Heart right ventricle (tissue), 16 donors: Measurements from ENCODE around the gene ZNF625. TPM values are rescaled to one million over a fixed set of nuclear protein-coding genes. Genes with fewer than 3 reads are reported as not detected.

Source experiments
- ATAC-seq, 8 donors: fragments of 200-7000 bp; cut with Tn5 transposase; one replicate each; pipeline ENCODE4 v1.9.1; 2020; ENCODE audit warnings: mild to moderate bottlenecking in 8 of 8, moderate library complexity in 8 of 8, moderate number of reproducible peaks in 1 of 8
- DNase-seq, 2 donors: peaks; one replicate each; pipeline ENCODE4 v3.0.0-alpha.2; 2020
- H3K27ac ChIP-seq, 10 donors: fragments of 200-600 bp; sonication (generic) in 2 of 10; one replicate each; pipeline versions ENCODE4 v1.5.0 to v1.8.0; 2020 to 2022; ENCODE audit warnings: mild to moderate bottlenecking in 3 of 10
- H3K27me3 ChIP-seq, 7 donors: fragments of 200-600 bp; one replicate each; pipeline ENCODE4 v1.8.0; 2021 to 2022; ENCODE audit warnings: mild to moderate bottlenecking in 2 of 7
- H3K36me3 ChIP-seq, 9 donors: fragments of 200-600 bp; sonication (generic) in 1 of 9; one replicate each; pipeline versions ENCODE4 v1.5.0 to v1.8.0; 2020 to 2022; ENCODE audit warnings: mild to moderate bottlenecking in 2 of 9
- H3K4me1 ChIP-seq, 9 donors: fragments of 200-600 bp; sonication (generic) in 1 of 9; one replicate each; pipeline versions ENCODE4 v1.5.0 to v1.8.0; 2020 to 2022; ENCODE audit warnings: mild to moderate bottlenecking in 4 of 9
- H3K4me3 ChIP-seq, 10 donors: fragments of 200-600 bp; sonication (generic) in 2 of 10; one replicate each; pipeline versions ENCODE4 v1.5.0 to v1.8.0; 2020 to 2022; ENCODE audit warnings: mild to moderate bottlenecking in 7 of 10, moderate library complexity in 2 of 10
- H3K9me3 ChIP-seq, 11 donors: fragments of 200-600 bp in 10 of 11; sonication (generic) in 2 of 11; one replicate each; pipeline versions ENCODE4 v1.5.0 to v1.8.0; 2013 to 2022; ENCODE audit warnings: mild to moderate bottlenecking in 2 of 11, control low read depth in 1 of 11, moderate library complexity in 1 of 11
- WGBS, 2 donors: extraction: QIAGEN DNeasy Blood & Tissue Kit; methylation state at CpG; one replicate each; pipeline ENCODE4 v1.1.7; 2013; ENCODE audit warnings: inconsistent platforms in 1 of 2; 5-methylcytosine and 5-hydroxymethylcytosine counted together
- intact Hi-C, 10 donors: fragments of 100-400 bp; cut with DNase I; formaldehyde crosslinking; loops; one replicate each; pipeline versions ENCODE4 v1.11.1 to v1.14.2; 2022
- polyA plus RNA-seq, 2 donors: library from polyadenylated mRNA; stranded (reverse); fragments of 200-250 nt; gene quantifications; one replicate each; pipeline ENCODE4 v1.2.3, GENCODE V29; 2013
- total RNA-seq, 10 donors: library from RNA; stranded (reverse); fragmentation: NEBNext Ultra II Directional in 3 of 10; extraction: Animal tissue kit (Norgen Biotek cat#: 25700) in 3 of 10; gene quantifications; one replicate each; pipeline versions ENCODE4 v1.2.1 to v1.2.4, GENCODE V29; 2021 to 2023
- TF ChIP-seq, protein P1 (sequence below), 9 donors: fragments of 200-600 bp; sonication (generic) in 2 of 9; IDR thresholded peaks; one replicate each; pipeline versions ENCODE4 v1.5.0 to v1.8.0; 2021 to 2022; ENCODE audit warnings: antibody characterized with exemption in 9 of 9, mild to moderate bottlenecking in 5 of 9, moderate library complexity in 1 of 9
- donor health status: Arrhythmogenic right ventricular cardiomyopathy.
- donor health status: ischemic (EF 13 %, LVEDD 7.1; RV severe dilation, severe dysfunction).
- donor health status: healthy with polysubstance abuse.
- donor health status: DM: no; HTN: yes; CAD: no.
- donor health status: DM: no; HTN: no; CAD: no.
- donor health status: ischemic (EF 25% LVEDD 6.9; RV normal size, moderate dysfunction).
- donor health status: ischemic (EF 25% LVEDD 5.7; RV mildly dilated, moderate dysfunction).
- donor health status: healthy.
- donor health status: DM: yes; HTN: yes; CAD: no.
- donor health status: Ischemic cardiomyopathy.
- donor health status: ischemic (EF 35%, LVEDD 5.7; RV mildly dilated, moderate dysfunction).
- donor health status: nonischemic (EF 11% LVEDD 7.7; RV severe dilation, severe dysfunction).
- donor health status: DM: yes; HTN: yes; CAD: no.
- donor health status: PGD.
- donor health status: ischemic (EF 29% LVEDD 5.4; RV normal size, mild dysfunction).
- donor health status: nonischemic (EF 23%, LVEDD 6.1; RV moderate dilation, normal function).

ZNF625 gene
- total and polyA plus RNA-seq, 12 donors: 0.65 to 8.8 (median 5.0) TPM

DNA sequence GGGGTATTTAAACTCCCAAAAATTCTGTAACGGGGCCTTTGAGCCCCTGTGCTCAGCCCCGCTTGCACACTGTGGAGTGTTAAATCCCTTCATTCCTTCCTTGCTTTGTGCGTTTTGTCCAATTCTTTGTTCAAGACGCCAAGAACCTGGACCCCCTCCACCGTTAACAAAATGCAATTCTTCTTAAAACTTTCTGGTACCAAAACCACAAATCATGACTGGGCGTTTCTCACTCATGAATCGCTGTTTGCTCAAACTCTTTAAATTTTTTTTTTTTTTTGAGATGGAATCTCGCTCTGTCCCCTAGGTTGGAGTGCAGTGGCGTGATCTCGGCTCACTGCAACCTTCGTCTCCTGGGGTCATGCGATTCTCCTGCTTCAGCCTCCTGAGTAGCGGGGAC lies 17.3 kb downstream of the ZNF625 start:
- WGBS, 2 donors: 42 to 43% methylated on average over 13 of the region's 13 CpGs
- ATAC-seq: no peak
- Histone ChIP-seq H3K36me3 (peaks cover 0 to 43% (median 24%) of the 10 kb centered on the region in 9 donors), H3K4me3 (peak overlapping the region; percentile 57 to 97 (median 76)), H3K27ac (peak overlapping the region in 5 of 10 donors; percentile 76 to 89 (median 84)), H3K4me1 (peaks cover 0 to 25% (median 20%) of the 10 kb centered on the region in 9 donors), H3K27me3 (no peaks in the 10 kb centered on the region), H3K9me3 (peaks cover 0 to 15% (median 0%) of the 10 kb centered on the region in 11 donors)
- TF ChIP-seq, protein P1, sequence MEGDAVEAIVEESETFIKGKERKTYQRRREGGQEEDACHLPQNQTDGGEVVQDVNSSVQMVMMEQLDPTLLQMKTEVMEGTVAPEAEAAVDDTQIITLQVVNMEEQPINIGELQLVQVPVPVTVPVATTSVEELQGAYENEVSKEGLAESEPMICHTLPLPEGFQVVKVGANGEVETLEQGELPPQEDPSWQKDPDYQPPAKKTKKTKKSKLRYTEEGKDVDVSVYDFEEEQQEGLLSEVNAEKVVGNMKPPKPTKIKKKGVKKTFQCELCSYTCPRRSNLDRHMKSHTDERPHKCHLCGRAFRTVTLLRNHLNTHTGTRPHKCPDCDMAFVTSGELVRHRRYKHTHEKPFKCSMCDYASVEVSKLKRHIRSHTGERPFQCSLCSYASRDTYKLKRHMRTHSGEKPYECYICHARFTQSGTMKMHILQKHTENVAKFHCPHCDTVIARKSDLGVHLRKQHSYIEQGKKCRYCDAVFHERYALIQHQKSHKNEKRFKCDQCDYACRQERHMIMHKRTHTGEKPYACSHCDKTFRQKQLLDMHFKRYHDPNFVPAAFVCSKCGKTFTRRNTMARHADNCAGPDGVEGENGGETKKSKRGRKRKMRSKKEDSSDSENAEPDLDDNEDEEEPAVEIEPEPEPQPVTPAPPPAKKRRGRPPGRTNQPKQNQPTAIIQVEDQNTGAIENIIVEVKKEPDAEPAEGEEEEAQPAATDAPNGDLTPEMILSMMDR (IDR thresholded peaks at IDR 0.05): no peak
- intact Hi-C loops: loop anchor here in 4 of 10 donors (2.0 to 5.0 kb wide), 4 partner anchors 72 to 418 kb away; no protein-coding TSS in a partner anchor
- DNase-seq: no peak

DNA sequence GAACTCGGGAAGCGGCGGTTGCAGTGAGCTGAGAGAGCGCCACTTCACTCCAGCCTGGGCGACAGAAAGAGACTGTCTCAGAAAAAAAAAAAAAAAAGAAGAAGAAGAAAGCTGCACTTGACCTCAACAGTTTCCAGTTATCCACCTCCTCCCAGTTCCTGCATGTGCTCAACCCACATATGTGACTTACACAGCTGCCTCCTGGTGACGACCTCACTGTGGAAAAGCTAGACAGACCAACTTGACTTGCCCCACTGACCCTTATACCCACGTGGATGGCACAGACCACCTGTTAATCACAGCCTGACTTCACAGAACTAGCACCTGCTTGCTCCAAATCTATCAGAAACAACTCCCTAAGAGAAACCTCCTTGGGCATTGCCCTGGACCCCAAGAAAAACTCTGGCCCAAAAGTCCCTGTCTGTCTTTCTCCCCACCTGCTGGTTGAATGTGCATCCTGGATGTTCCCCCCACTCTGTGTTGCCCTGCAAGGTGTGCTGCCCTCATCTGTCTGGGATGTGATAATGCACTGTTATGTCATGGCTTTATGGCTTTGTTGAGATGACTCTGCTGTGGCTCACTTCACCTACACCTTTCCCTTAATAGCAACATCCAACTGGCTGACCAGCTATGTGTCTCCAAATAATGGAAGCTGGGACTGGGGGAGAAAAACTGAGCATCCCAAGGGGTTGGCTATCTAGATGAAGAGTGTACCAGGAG lies 19.2 kb downstream of the ZNF625 start:
- WGBS, 2 donors: 83 to 84% methylated on average over 7 of the region's 7 CpGs

DNA sequence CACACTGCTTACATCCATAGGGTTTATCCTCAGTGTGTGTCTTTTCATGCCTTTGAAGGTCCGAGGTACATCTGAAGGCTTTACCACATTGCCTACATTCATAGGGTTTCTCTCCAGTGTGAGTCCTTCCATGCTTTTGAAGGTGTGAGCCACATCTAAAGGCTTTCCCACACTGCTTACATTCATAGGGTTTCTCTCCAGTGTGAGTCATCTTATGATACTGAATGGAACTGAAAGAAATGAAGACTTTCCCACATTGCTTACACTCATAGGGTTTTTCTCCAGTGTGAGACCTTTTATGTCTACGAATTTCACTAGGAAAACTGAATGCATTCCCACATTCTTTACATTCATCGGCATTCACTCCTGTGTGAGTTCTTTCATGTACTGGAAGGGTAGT lies 23.5 kb downstream of the ZNF625 start:
- H3K27ac ChIP-seq: no peak overlapping the region
- DNase-seq (no peak), ATAC-seq (no peak)
- intact Hi-C loops: no loop called here
- no peaks in the 10 kb centered on the region for H3K4me1 ChIP-seq
- H3K4me3 ChIP-seq: no peak overlapping the region
- peaks cover 0 to 76% (median 27%) of the 10 kb centered on the region in 11 donors for H3K9me3 ChIP-seq
- TF ChIP-seq, protein P1 (IDR thresholded peaks at IDR 0.05): no peak
- H3K36me3 ChIP-seq: peaks cover 0 to 62% (median 48%) of the 10 kb centered on the region in 9 donors
- no peaks in the 10 kb centered on the region for H3K27me3 ChIP-seq
- WGBS, 2 donors: 96 to 99% methylated on average over 3 of the region's 3 CpGs

More for the DNA sequence above, 19.2 kb downstream of the ZNF625 start:
- H3K36me3 ChIP-seq: peaks cover 0 to 55% (median 42%) of the 10 kb centered on the region in 9 donors
- TF ChIP-seq, protein P1 (IDR thresholded peaks at IDR 0.05): peak; percentile 7 to 53 (median 34)
- peaks cover 0 to 34% (median 16%) of the 10 kb centered on the region in 11 donors for H3K9me3 ChIP-seq
- H3K27ac ChIP-seq: no peak overlapping the region
- H3K27me3 ChIP-seq: no peaks in the 10 kb centered on the region
- DNase-seq (no peak), ATAC-seq (no peak)
- H3K4me1 ChIP-seq: peaks cover 0 to 25% (median 20%) of the 10 kb centered on the region in 9 donors
- H3K4me3 ChIP-seq: no peak overlapping the region
- intact Hi-C loops: loop anchor here in 3 of 10 donors (5.0 kb wide), 3 partner anchors 70 to 420 kb away; no protein-coding TSS in a partner anchor

DNA sequence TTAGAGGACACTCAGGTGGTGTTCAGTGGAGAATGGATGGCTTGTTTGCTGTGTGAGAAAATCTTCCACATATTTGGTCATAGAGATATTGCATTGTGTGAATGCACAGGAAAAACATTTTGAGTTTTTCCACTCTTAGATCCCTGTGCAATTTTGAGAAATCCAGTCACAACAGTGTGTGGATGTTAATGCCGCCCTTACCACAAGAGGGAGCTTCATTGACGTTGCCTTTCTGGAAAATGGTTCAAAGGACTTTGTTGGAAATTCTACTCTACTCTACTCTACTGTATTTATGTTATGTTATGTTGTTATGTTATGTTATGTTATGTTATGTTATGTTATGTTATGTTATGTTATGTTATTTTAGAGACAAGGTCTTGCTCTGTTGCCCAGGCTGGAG lies 29.8 kb downstream of the ZNF625 start:
- TF ChIP-seq, protein P1 (IDR thresholded peaks at IDR 0.05): peak in 8 of 9 donors; percentile 10 to 63 (median 59)
- no peak for ATAC-seq

More for the DNA sequence above, 29.8 kb downstream of the ZNF625 start:
- 25% methylated on average over 2 of the region's 2 CpGs for WGBS, 2 donors
- peaks cover 0 to 10% (median 0%) of the 10 kb centered on the region in 9 donors for H3K36me3 ChIP-seq
- intact Hi-C loops: no loop called here
- H3K4me1 ChIP-seq: no peaks in the 10 kb centered on the region
- no peak overlapping the region for H3K4me3 ChIP-seq
- no peaks in the 10 kb centered on the region for H3K27me3 ChIP-seq
- H3K9me3 ChIP-seq: peaks cover 0 to 39% (median 7%) of the 10 kb centered on the region in 11 donors
- no peak overlapping the region for H3K27ac ChIP-seq
- DNase-seq: no peak
